Spinal cord (tissue), 10 donors: ENCODE results near the gene TECPR2. TPM values are rescaled to one million over a fixed set of nuclear protein-coding genes. Genes with fewer than 3 reads are reported as not detected.
A peak's percentile ranks its signal among the peaks of the same experiment; 100 is the strongest.
"Not testable (repeated sequence)": the region's sequence is repeated elsewhere in the genome, so short reads cannot be mapped to it uniquely, and the experiment has no call there.

ENCODE experiments used
- DNase-seq, 6 donors: peaks; one replicate each; pipeline versions ENCODE4 v3.0.0 to v3.0.0-alpha.2; 2013 to 2015; ENCODE audit warnings: low spot score in 6 of 6, low read depth in 4 of 6
- H3K27ac ChIP-seq: one replicate; pipeline ENCODE4 v1.5.1; 2013; ENCODE audit warnings: low read depth, low read length, control low read depth
- H3K27me3 ChIP-seq: one replicate; pipeline ENCODE4 v1.6.1; 2013; ENCODE audit warnings: low read length; ENCODE audit not compliant: control insufficient read depth, insufficient read depth
- H3K36me3 ChIP-seq: one replicate; pipeline ENCODE4 v1.6.1; 2013; ENCODE audit warnings: low read length; ENCODE audit not compliant: control insufficient read depth, insufficient read depth
- H3K4me1 ChIP-seq: one replicate; pipeline ENCODE4 v1.6.1; 2013; ENCODE audit warnings: low read length; ENCODE audit not compliant: control insufficient read depth, insufficient read depth
- H3K4me3 ChIP-seq: one replicate; pipeline ENCODE4 v1.5.1; 2013; ENCODE audit warnings: low read depth, low read length, control low read depth
- H3K9me3 ChIP-seq: one replicate; pipeline ENCODE4 v1.6.1; 2013; ENCODE audit warnings: low read length; ENCODE audit not compliant: control insufficient read depth, insufficient read depth
- WGBS: methylation state at CpG from one replicate; pipeline ENCODE4 v1.1.5; 2013; ENCODE audit warnings: missing lambda C conversion rate; ENCODE audit not compliant: insufficient coverage; 5-methylcytosine and 5-hydroxymethylcytosine counted together
- polyA plus RNA-seq, 2 donors: library from polyadenylated mRNA; unstranded; fragments of 120-200 nt; gene quantifications; one replicate each; pipeline ENCODE4 v1.2.1, GENCODE V29; 2013; ENCODE audit not compliant: insufficient read length in 2 of 2
- total RNA-seq, 2 donors: library from RNA; depleted of rRNA in 1 of 2; stranded (reverse); fragments of 120-200 nt in 1 of 2; fragments of >200 nt in 1 of 2; gene quantifications; one replicate each; pipeline versions ENCODE4 v1.2.3 to v1.2.4, GENCODE V29; 2013 to 2014
- donor health status: healthy.

Gene TECPR2
- total and polyA plus RNA-seq, 4 donors, result 19.4 to 48.8 (median 34.6) TPM

- H3K4me3 ChIP-seq, result no peak overlapping the region
- H3K27ac ChIP-seq, result no peak overlapping the region
- 91% methylated on average over 10 of the region's 12 CpGs for WGBS
- no peaks in the 10 kb centered on the region for H3K36me3 ChIP-seq
- H3K4me1 ChIP-seq, result peaks cover 28% of the 10 kb centered on the region
- H3K27me3 ChIP-seq, result no peaks in the 10 kb centered on the region
- no peaks in the 10 kb centered on the region for H3K9me3 ChIP-seq
- no peak for DNase-seq
Observed at GRCh38 chr14:102514987-102515733, 152.4 kb downstream of the TECPR2 start.

- Histone ChIP-seq H3K4me1 (peaks cover 13% of the 10 kb centered on the region), H3K27ac (no peak overlapping the region)
Observed at GRCh38 chr14:102516531-102517391, 154.0 kb downstream of the TECPR2 start.

GRCh38 chr14:102517392-102518062, 154.8 kb downstream of the TECPR2 start:
- Histone ChIP-seq H3K4me3 (peak overlapping the region; percentile 35), H3K36me3 (no peaks in the 10 kb centered on the region), H3K9me3 (no peaks in the 10 kb centered on the region), H3K4me1 (peaks cover 13% of the 10 kb centered on the region), H3K27ac (no peak overlapping the region), H3K27me3 (no peaks in the 10 kb centered on the region)
- DNase-seq, result peak in 2 of 6 donors; percentile 1 to 46
- WGBS, result 17% methylated on average over 33 of the region's 37 CpGs

More at GRCh38 chr14:102516531-102517391, 154.0 kb downstream of the TECPR2 start:
- under 1% methylated on average over 95 of the region's 95 CpGs for whole genome bisulfite sequencing
- H3K9me3 ChIP-seq, result no peaks in the 10 kb centered on the region
- no peaks in the 10 kb centered on the region for H3K36me3 ChIP-seq
- peak in 2 of 6 donors; percentile 70 to 81 for DNase-seq
- peak overlapping the region; percentile 58 for H3K4me3 ChIP-seq
- H3K27me3 ChIP-seq, result no peaks in the 10 kb centered on the region

- Histone ChIP-seq H3K27me3 (no peaks in the 10 kb centered on the region), H3K9me3 (no peaks in the 10 kb centered on the region), H3K4me3 (no peak overlapping the region), H3K36me3 (no peaks in the 10 kb centered on the region), H3K27ac (no peak overlapping the region), H3K4me1 (peaks cover 13% of the 10 kb centered on the region)
- WGBS, result 93% methylated on average over 7 of the region's 8 CpGs
- no peak for DNase-seq
Observed at GRCh38 chr14:102518063-102518648, 155.4 kb downstream of the TECPR2 start.

GRCh38 chr14:102519709-102520108, 157.0 kb downstream of the TECPR2 start:
- not testable (repeated sequence) for H3K36me3 ChIP-seq, H3K27me3 ChIP-seq, DNase-seq, H3K9me3 ChIP-seq, H3K27ac ChIP-seq, H3K4me3 ChIP-seq
- peaks cover 27% of the 10 kb centered on the region for H3K4me1 ChIP-seq
- 84% methylated on average over 4 of the region's 5 CpGs for WGBS

GRCh38 chr14:102523200-102523568, 160.4 kb downstream of the TECPR2 start:
- H3K27me3 ChIP-seq, result no peaks in the 10 kb centered on the region
- WGBS, result 59% methylated on average over 3 of the region's 3 CpGs
- no peaks in the 10 kb centered on the region for H3K9me3 ChIP-seq
- H3K4me1 ChIP-seq, result peaks cover 25% of the 10 kb centered on the region
- H3K36me3 ChIP-seq, result no peaks in the 10 kb centered on the region
- no peak overlapping the region for H3K4me3 ChIP-seq
- no peak overlapping the region for H3K27ac ChIP-seq
- no peak for DNase-seq

GRCh38 chr14:102523569-102524450, 161.1 kb downstream of the TECPR2 start:
- Histone ChIP-seq H3K4me1 (peaks cover 25% of the 10 kb centered on the region), H3K36me3 (no peaks in the 10 kb centered on the region), H3K27me3 (no peaks in the 10 kb centered on the region), H3K27ac (peak overlapping the region; percentile 52), H3K9me3 (no peaks in the 10 kb centered on the region), H3K4me3 (peak overlapping the region; percentile 79)
- WGBS, result 27% methylated on average over 30 of the region's 34 CpGs
- DNase-seq, result no peak

- H3K36me3 ChIP-seq, result no peaks in the 10 kb centered on the region
- DNase-seq, result peak; percentile 86 to 99 (median 95)
- WGBS, result under 1% methylated on average over 28 of the region's 32 CpGs
- peak overlapping the region; percentile 82 for H3K27ac ChIP-seq
- H3K4me1 ChIP-seq, result peaks cover 25% of the 10 kb centered on the region
- peak overlapping the region; percentile 79 for H3K4me3 ChIP-seq
- H3K9me3 ChIP-seq, result no peaks in the 10 kb centered on the region
- no peaks in the 10 kb centered on the region for H3K27me3 ChIP-seq
Observed at GRCh38 chr14:102524451-102525218, 161.9 kb downstream of the TECPR2 start.
